Bronchial epithelial cell (primary cell): Measurements from ENCODE around the gene ZDHHC24. TPM values are rescaled to one million over a fixed set of nuclear protein-coding genes. Genes with fewer than 3 reads are reported as not detected.

Experiments used
- DNase-seq: peaks from one replicate; pipeline ENCODE4 v3.0.0-alpha.2; 2010; ENCODE audit warnings: low read depth
- FAIRE-seq: peaks from 2 replicates; lab custom pipeline; 2011; peaks lifted over from hg19 to GRCh38; lab: Jason Lieb, UNC
- H3K27me3 ChIP-seq: 2 replicates; pipeline ENCODE4 v1.5.1; 2011; ENCODE audit warnings: low read length; ENCODE audit not compliant: control insufficient read depth, insufficient read depth
- H3K36me3 ChIP-seq: 2 replicates; pipeline ENCODE4 v1.5.1; 2011; ENCODE audit warnings: low read length; ENCODE audit not compliant: control insufficient read depth, insufficient read depth
- H3K4me3 ChIP-seq: 2 replicates; pipeline ENCODE4 v1.5.1; 2011; ENCODE audit warnings: mild to moderate bottlenecking, low read depth, low read length, control low read depth
- CTCF ChIP-seq: IDR thresholded peaks from 2 replicates; pipeline ENCODE4 v1.5.1; 2011; ENCODE audit warnings: mild to moderate bottlenecking, moderate library complexity, low read length, control low read depth, inconsistent platforms; ENCODE audit not compliant: insufficient read depth, severe bottlenecking
- total RNA-seq: library from RNA; depleted of rRNA; stranded (reverse); fragments of >200 nt; gene quantifications from 2 replicates; pipeline ENCODE4 v1.2.1, GENCODE V29; 2014

Gene ZDHHC24
- total RNA-seq, 1 donor from 2014 or later: 8.4 TPM

GRCh38 chr11:66559866-66560676 is 14.2 kb upstream of the ZDHHC24 start:
- TF ChIP-seq CTCF: no peak
- DNase-seq: no peak
- Histone ChIP-seq H3K4me3 (no peak overlapping the region), H3K27me3 (peaks cover 1% of the 10 kb centered on the region), H3K36me3 (no peaks in the 10 kb centered on the region)
- FAIRE-seq: no peak

GRCh38 chr11:66559142-66559865 is 13.5 kb upstream of the ZDHHC24 start:
- H3K4me3 ChIP-seq: no peak overlapping the region
- no peak for TF ChIP-seq CTCF
- H3K27me3 ChIP-seq: peaks cover 1% of the 10 kb centered on the region
- DNase-seq: no peak
- no peaks in the 10 kb centered on the region for H3K36me3 ChIP-seq
- FAIRE-seq: no peak

GRCh38 chr11:66557733-66558326 is 12.0 kb upstream of the ZDHHC24 start:
- FAIRE-seq: no peak
- Histone ChIP-seq H3K36me3 (no peaks in the 10 kb centered on the region), H3K4me3 (no peak overlapping the region), H3K27me3 (peaks cover 1% of the 10 kb centered on the region)
- DNase-seq: no peak
- TF ChIP-seq CTCF: no peak

DNA sequence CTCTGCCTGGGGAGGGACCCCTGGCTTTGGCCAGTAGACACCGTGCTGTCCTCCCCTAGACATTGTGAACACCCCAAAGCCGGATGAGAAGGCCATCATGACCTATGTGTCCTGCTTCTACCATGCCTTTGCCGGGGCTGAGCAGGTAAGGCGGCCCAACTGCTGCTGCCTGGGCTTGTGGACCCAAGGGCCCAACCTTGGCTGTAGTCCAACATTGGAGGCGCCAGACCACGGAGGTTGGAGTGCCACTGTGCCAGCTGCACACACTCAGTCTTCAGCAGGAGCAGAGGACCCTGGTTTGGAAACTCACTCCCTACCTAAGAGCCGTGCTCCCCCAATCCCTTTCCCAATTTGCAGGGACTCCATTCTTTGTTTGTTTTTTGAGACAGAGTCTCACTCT is 10.2 kb upstream of the ZDHHC24 start:
- no peak for TF ChIP-seq CTCF
- Histone ChIP-seq H3K4me3 (no peak overlapping the region), H3K36me3 (no peaks in the 10 kb centered on the region), H3K27me3 (peaks cover 1% of the 10 kb centered on the region)
- no peak for FAIRE-seq
- no peak for DNase-seq

- Histone ChIP-seq H3K36me3 (no peaks in the 10 kb centered on the region), H3K27me3 (peaks cover 1% of the 10 kb centered on the region), H3K4me3 (no peak overlapping the region)
- TF ChIP-seq CTCF: no peak
- DNase-seq: no peak
- FAIRE-seq: no peak
Observed at GRCh38 chr11:66555416-66555815, 9.6 kb upstream of the ZDHHC24 start.
